GM12891 (cell line): ENCODE data around the gene C10orf71.

ENCODE experiments used
- DNase-seq: peaks from one replicate; pipeline ENCODE4 v3.0.0; 2011; ENCODE audit warnings: low spot score; ENCODE audit not compliant: insufficient read length
- FAIRE-seq: peaks from 2 replicates; lab custom pipeline; 2011; peaks lifted over from hg19 to GRCh38; lab: Jason Lieb, UNC
- PAX5 ChIP-seq: IDR thresholded peaks from 2 replicates; pipeline ENCODE4 v1.6.1; 2011; ENCODE audit warnings: low read length, moderate library complexity, mild to moderate bottlenecking; ENCODE audit not compliant: insufficient read depth, severe bottlenecking
- POLR2A ChIP-seq: IDR thresholded peaks from 2 replicates; pipeline ENCODE4 v1.6.1; 2011; ENCODE audit warnings: low read depth, low read length, control low read depth
- POLR2AphosphoS5 ChIP-seq: IDR thresholded peaks from 2 replicates; pipeline ENCODE4 v1.6.1; 2011; ENCODE audit warnings: low read depth, low read length, control low read depth
- POU2F2 ChIP-seq: IDR thresholded peaks from 2 replicates; pipeline ENCODE4 v1.6.1; 2011; ENCODE audit warnings: low read depth, mild to moderate bottlenecking, control low read depth, low read length, moderate library complexity
- SPI1 ChIP-seq: IDR thresholded peaks from 2 replicates; pipeline ENCODE4 v1.6.1; 2011; ENCODE audit warnings: low read depth, low read length, control low read depth
- TAF1 ChIP-seq: IDR thresholded peaks from 2 replicates; pipeline ENCODE4 v1.6.1; 2011; ENCODE audit warnings: low read depth, low read length, control low read depth

Gene C10orf71

GRCh38 chr10:49260644-49261296 is 38.2 kb upstream of the C10orf71 start:
- FAIRE-seq = no peak
- no peak for TF ChIP-seq POLR2A
- TF ChIP-seq TAF1 = no peak
- no peak for TF ChIP-seq POU2F2
- TF ChIP-seq SPI1 = no peak
- TF ChIP-seq POLR2AphosphoS5 = no peak
- no peak for TF ChIP-seq PAX5

GRCh38 chr10:49263591-49263990 is 35.4 kb upstream of the C10orf71 start:
- no peak for FAIRE-seq
- no peak for DNase-seq
- TF ChIP-seq POLR2AphosphoS5 (no peak), POU2F2 (no peak)

More at GRCh38 chr10:49260644-49261296, 38.2 kb upstream of the C10orf71 start:
- no peak for DNase-seq

GRCh38 chr10:49264177-49264677 is 34.7 kb upstream of the C10orf71 start:
- FAIRE-seq (no peak), DNase-seq (no peak)
- TF ChIP-seq PAX5 (no peak), TAF1 (no peak), SPI1 (no peak)

DNA sequence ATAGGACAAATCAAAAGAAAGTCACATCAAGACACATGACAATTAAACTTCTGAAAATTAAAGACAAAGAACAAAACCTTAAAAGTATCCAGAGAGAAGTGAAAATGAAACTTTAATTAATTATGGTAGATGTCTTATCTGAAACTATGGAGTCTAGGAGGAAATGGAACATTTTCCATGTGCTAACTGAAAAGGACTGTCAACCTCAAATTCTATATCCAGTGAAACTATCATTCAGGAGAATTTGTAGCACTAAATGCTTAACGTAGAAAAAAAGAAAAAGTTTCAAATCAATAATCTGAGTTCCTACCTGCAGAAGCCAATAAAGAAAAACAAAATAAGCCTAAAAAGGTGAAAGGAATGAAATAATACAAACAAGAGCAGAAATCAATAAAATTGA is 33.1 kb upstream of the C10orf71 start:
- DNase-seq (no peak), FAIRE-seq (no peak)
- TF ChIP-seq SPI1 = no peak
- TF ChIP-seq POLR2A = no peak
- TF ChIP-seq PAX5 = no peak
- TF ChIP-seq POLR2AphosphoS5 = no peak
- TF ChIP-seq TAF1 = no peak
- TF ChIP-seq POU2F2 = no peak

GRCh38 chr10:49268185-49268584 is 30.8 kb upstream of the C10orf71 start:
- DNase-seq = no peak
- TF ChIP-seq SPI1 = no peak
- TF ChIP-seq POLR2AphosphoS5 = no peak
- TF ChIP-seq TAF1 = no peak
- no peak for TF ChIP-seq PAX5
- no peak for TF ChIP-seq POU2F2
- no peak for FAIRE-seq

DNA sequence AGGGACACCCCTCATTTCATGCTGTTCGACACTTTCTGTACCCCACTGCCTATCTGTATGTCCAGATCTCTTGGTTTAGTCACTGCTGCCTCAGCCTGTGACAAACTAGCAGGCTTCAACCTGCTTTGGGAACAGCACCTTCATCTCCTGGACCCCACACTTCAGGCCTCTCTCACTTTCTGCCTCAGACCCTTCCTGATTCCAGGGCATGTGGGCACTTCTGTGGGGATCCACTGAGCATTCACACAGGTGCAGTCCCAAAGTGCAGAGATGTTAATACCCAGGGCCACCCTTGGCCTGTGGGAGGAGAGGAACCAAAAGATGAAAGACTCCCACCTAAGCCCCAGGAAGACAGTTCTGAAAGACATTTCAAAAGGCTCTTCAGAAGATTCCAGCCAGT is 29.4 kb upstream of the C10orf71 start:
- DNase-seq = no peak
- no peak for TF ChIP-seq POU2F2
- TF ChIP-seq TAF1 = no peak
- TF ChIP-seq POLR2A = no peak
- TF ChIP-seq POLR2AphosphoS5 = no peak
- no peak for TF ChIP-seq SPI1
- TF ChIP-seq PAX5 = no peak
- FAIRE-seq = no peak

- DNase-seq (no peak), FAIRE-seq (no peak)
- TF ChIP-seq PAX5 (no peak), TAF1 (no peak), POU2F2 (no peak), POLR2AphosphoS5 (no peak)
These were observed 28.4 kb upstream of the C10orf71 start for GRCh38 chr10:49270565-49270964.

DNA sequence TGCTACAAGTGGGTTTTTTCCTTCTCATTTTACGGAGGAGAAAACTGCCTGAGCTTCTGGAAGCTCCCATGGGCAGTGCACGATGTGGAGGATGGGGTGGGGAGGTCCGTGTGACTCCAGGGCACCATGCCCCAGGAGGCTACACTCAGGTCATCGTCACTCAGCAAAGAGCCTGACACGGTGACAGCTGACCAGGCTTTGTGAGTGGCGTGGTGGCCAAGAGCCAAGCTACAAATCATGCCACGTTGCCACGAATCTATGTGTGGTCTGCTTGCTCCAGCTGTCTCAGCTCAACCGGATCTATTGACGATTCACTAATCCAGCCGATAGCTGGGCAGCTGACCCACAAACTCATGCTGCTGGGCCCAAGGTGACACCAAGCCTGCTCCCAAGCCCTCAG is 27.6 kb upstream of the C10orf71 start:
- DNase-seq = no peak
- TF ChIP-seq TAF1 (no peak), PAX5 (no peak), SPI1 (no peak), POLR2AphosphoS5 (no peak), POU2F2 (no peak), POLR2A (no peak)
- FAIRE-seq = no peak

DNA sequence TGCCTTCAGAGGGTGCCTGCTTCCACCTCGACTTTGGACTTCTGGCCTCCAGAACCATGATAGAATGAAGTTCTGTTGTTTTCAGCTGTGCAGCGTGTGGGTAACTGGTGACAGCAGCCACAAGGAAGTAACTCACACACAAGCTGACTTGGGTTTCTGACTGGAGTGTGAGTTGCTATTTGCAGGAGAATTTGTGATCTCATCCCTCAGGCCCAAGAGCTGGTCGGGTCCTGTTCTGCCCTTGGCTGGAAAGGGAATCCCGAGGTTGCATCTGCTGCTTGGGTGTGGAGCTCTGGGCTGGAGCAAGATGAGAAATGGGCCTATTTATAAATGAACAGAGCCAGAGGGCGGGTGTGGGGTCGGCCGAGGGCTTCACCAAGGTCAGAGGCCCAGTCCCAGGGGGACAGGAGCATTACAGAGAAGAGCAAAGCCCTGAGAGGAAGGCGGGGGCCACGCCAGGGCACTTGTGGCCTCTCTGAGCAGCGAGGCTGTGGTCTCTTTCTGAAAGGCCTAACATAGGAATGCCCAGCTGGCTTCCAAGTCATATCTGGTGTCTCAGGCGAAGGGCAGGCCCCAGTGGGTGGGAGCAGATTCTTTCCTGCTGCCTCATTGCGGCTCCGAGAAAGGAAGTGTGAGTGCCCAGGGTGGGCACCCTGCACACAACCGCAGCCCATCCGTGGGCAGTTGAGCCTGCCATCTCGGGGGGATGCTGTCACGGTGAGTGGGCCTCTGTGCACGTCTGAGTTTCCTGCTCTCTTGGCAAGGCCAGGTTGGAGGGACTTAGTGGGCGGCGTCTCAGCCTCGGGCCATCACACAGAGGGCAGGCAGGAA is 26.5 kb upstream of the C10orf71 start:
- no peak for DNase-seq
- no peak for FAIRE-seq

DNA sequence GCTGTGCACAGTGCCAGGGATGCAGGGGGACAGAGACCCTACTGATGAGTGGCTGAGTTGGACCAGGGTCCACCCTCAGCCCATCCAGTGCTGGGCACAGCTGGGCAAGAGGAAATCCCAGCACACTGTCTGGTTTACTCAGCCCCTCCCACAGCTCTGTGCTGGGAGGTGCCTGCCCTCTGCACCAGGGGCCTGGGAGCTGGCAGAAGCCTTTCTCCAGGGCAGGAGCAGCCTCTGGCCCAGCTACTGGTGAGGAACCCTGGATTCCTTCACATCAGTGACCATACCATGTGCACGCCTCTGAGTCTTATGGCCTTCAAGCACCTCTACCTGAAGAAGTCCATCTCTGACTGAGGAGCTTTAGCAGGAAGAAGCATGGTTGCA is 25.9 kb upstream of the C10orf71 start:
- TF ChIP-seq POLR2A = no peak
- no peak for TF ChIP-seq POLR2AphosphoS5
- TF ChIP-seq PAX5 = no peak
- TF ChIP-seq SPI1 = no peak
- TF ChIP-seq TAF1 = no peak
- no peak for TF ChIP-seq POU2F2
- no peak for DNase-seq
- FAIRE-seq = no peak

More for the DNA sequence above, 26.5 kb upstream of the C10orf71 start:
- TF ChIP-seq POLR2AphosphoS5 = no peak
- TF ChIP-seq TAF1 = no peak
- TF ChIP-seq POLR2A = no peak
- TF ChIP-seq SPI1 = no peak
- no peak for TF ChIP-seq PAX5
- TF ChIP-seq POU2F2 = no peak
